GM12873 (cell line): ENCODE results near the gene NTN1.

Experiments
- TF ChIP-seq, protein P1 (sequence below): IDR thresholded peaks from 2 replicates; pipeline ENCODE4 v1.5.1; 2012; ENCODE audit warnings: low read depth, mild to moderate bottlenecking, moderate library complexity, low read length, control low read depth; ENCODE audit not compliant: insufficient read depth; ENCODE audit errors: missing control alignments

The NTN1 gene

DNA sequence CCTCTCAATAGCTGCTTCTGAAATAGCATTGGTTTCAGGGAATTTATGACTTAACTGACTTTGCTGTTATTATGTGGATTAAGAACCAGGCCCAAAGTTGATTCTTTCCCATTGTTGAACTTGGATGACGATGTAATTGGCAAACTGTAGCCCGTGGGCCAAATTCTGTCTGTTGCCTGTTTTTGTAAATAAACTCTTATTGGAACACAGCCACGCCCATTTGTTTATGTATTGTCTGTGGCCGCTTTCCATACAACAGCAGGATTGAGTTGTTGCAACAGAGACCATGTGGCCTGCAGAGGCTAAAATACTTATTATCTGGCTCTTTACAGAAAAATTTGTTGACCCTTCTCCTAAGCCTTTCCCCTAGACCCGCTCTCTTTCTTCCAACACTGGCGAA, 31.6 kb downstream of the NTN1 start:
- TF ChIP-seq, protein P1, sequence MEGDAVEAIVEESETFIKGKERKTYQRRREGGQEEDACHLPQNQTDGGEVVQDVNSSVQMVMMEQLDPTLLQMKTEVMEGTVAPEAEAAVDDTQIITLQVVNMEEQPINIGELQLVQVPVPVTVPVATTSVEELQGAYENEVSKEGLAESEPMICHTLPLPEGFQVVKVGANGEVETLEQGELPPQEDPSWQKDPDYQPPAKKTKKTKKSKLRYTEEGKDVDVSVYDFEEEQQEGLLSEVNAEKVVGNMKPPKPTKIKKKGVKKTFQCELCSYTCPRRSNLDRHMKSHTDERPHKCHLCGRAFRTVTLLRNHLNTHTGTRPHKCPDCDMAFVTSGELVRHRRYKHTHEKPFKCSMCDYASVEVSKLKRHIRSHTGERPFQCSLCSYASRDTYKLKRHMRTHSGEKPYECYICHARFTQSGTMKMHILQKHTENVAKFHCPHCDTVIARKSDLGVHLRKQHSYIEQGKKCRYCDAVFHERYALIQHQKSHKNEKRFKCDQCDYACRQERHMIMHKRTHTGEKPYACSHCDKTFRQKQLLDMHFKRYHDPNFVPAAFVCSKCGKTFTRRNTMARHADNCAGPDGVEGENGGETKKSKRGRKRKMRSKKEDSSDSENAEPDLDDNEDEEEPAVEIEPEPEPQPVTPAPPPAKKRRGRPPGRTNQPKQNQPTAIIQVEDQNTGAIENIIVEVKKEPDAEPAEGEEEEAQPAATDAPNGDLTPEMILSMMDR: no peak

DNA sequence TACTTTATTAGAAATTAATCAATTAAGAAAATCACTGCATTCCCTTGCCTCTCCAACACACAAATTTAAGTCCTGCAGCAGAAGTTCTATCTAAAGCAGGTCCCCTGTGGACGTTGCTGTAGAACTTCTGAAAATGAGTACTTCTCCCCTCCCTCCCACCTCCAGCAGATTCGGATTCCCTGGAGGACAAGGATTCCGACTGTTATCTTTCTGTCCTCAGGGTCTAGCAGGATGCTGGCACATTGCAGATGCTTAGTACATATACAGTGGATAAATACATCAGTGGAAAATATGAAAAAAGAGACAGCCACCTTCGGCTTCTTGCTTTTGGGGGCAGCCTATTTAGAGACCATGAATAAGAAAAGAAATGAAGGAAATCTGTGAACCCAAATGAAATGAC, 32.1 kb downstream of the NTN1 start:
- TF ChIP-seq, protein P1: no peak

DNA sequence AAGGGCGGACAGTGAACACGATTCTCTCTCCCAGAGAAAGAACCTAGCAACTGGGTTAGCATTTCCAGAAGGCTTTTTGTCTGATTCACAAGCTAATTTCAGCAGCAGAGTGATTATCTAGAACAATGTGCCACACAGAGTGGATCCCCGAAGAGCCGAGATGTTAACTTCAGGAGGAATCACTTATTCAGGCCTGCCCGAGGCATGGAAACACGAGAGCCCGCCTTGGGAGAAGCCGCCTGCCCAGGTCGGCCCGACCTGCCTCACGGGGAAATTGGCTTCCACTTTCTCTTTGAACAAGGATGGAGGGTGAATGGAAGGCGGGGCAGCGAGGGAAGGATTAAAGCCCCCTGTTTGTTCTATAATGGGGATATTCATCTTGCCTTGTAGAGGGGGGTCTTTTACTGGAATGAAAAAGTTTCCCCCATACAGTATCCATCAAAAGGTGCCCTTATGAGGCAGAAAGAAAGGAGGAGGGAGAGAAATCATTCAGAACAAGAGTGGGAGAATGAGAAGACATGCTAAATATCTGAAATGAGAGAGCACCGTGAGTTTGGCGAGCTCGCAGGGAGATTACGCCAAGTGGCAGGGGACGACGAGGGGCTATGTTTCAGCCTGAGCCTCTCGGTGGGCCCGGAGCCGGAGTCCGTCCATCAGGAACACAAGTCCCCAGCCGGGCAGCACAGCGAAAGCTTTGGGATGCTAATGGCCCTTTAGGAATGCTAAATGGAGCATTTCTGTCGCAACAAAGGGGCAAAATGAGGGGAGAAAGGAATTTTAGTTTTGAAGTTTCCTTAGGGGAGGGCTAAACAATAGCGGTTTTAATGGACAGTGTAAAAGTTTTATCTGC, 33.0 kb downstream of the NTN1 start:
- TF ChIP-seq, protein P1: no peak

DNA sequence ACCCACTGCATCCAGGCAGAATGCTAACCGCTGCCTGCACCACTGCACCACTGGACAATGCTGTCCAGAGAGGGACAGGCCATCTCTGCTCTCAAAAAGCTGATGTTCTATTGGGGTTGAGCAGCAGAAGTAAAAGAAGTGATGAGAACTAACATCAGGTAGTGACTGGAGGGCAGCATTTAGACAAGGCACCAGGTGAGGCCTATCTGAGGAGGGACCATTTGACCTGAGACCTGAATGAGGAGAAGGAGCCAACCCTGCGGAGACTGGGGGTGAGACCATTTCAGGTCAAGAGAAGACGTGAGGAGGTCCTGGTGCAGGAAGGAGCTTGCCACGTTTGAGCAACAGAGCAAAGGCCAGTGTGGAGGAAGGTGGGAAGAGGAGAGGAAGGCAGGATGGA, 34.0 kb downstream of the NTN1 start:
- TF ChIP-seq, protein P1: no peak

DNA sequence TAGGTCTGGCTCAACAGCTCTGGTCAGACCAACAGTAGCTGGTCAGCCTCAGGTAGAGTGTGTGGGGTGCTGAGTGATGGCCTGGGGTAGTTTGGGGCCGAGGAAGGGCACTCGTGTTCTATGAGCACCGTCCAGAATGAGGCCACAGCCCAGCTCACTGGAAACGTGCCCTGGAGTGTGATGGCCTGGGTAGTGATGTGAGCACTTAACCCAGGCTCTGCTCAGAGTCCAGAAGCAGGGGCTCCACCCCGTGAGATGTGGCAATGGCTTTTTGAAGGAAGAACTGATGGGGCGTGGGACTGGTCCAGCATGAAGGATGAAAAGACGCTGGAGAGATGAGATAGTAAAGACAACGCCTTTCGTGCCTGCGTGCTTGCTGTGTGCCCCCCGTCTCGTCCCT, 35.3 kb downstream of the NTN1 start:
- TF ChIP-seq, protein P1: no peak

DNA sequence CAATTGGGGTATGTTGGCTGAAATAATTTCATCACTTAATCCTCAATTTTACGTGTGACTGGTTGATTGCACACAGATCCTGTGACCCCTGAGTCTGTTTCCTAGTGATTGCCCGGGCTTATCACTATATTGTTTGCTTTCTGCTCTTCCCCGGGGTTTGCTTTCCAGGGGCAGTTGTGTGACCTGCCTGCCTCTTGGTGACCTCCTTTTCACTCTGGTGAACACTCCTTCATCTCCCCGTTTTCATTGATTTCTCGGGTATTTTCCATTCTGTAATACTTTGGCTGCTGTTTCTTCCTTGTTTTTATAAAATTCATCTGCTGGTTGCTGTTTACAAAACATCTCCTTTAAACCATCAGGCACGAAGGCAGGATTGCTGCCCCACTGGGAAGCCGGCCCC, 36.0 kb downstream of the NTN1 start:
- TF ChIP-seq, protein P1: no peak

DNA sequence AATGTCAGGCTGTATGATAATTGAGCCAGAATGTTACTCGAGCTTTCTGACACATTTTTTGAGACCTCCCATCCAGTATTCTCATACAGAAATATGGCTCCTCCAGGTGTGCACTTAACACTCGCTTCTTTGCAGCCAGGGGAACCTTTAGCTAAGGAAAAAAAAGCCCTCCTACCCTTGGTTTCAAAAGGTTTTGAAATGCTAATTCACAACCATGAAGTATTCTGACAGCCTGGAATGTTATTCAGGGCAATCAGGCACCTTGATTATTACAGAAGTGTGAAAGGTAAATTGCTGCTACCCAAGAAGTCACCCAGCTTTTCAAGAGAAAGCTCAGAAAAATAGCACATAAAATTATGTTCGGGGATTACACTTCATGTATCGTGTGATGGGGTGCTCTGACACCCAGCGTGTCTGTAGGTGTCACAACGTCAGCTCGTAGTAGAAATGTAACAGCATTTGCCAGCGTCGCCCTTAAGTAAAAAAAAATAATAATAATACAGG, 41.1 kb downstream of the NTN1 start:
- TF ChIP-seq, protein P1: no peak
